Mucosa of descending colon (tissue), 3 donors: ENCODE data around the gene DGAT2L6. TPM values are rescaled to one million over a fixed set of nuclear protein-coding genes. Genes with fewer than 3 reads are reported as not detected.

Experiments used
- total RNA-seq, 3 donors: library from RNA; stranded (reverse); fragmentation: NEBNext Ultra II Directional in 2 of 3; extraction: Animal tissue kit (Norgen Biotek cat#: 25700) in 2 of 3; gene quantifications; one replicate each; pipeline versions ENCODE4 v1.2.1 to v1.2.4, GENCODE V29; 2021 to 2023
- donor health status: DM: no; HTN: no; CAD: no; lungs with moderate emphysema.
- donor health status: DM: no; HTN: no; CAD: no.
- donor health status: DM: no; HTN: yes; CAD: no.

The DGAT2L6 gene
- total RNA-seq, 3 donors from 2014 or later = not detected

Other genes starting within 250 kb of the DGAT2L6 start
- not detected for gene AWAT2, start 127.5 kb upstream of the DGAT2L6 start, total RNA-seq
- gene OTUD6A, start 115.0 kb upstream of the DGAT2L6 start, total RNA-seq = not detected
- gene IGBP1, start 44.0 kb upstream of the DGAT2L6 start, total RNA-seq = 10 to 100 TPM; 51.8 to 78.4 (median 69.7) TPM
- not detected for gene AWAT1, start 57.2 kb downstream of the DGAT2L6 start, total RNA-seq
- gene P2RY4, start 82.7 kb downstream of the DGAT2L6 start, total RNA-seq = 1 to 10 TPM in 2 of 3 donors, under 1 TPM in 1; 0.79 to 5.7 (median 1.3) TPM
- gene ARR3, start 90.9 kb downstream of the DGAT2L6 start, total RNA-seq = 1 to 10 TPM in 1 of 3 donors, under 1 TPM in 1, not detected in 1; 0.60 to 1.2 TPM
- under 1 TPM in 1 of 3 donors, not detected in 2; 0.29 TPM for gene RAB41, start 104.7 kb downstream of the DGAT2L6 start, total RNA-seq
- gene PDZD11, start 112.4 kb downstream of the DGAT2L6 start, total RNA-seq = 10 to 100 TPM; 34.1 to 47.5 (median 43.9) TPM
- 10 to 100 TPM in 1 of 3 donors, 1 to 10 TPM in 2; 1.5 to 10.7 (median 3.1) TPM for gene KIF4A, start 112.6 kb downstream of the DGAT2L6 start, total RNA-seq
- gene GDPD2, start 245.8 kb downstream of the DGAT2L6 start, total RNA-seq = 10 to 100 TPM in 2 of 3 donors, 1 to 10 TPM in 1; 9.0 to 28.5 (median 25.9) TPM